GM19043 (cell line): ENCODE results near the gene TCP11L1.

Experiments used
- ATAC-seq: cut with Tn5 transposase; IDR thresholded peaks from one replicate; pipeline ENCODE4 v1.9.1; 2021; ENCODE audit warnings: low read depth; ENCODE audit not compliant: unreplicated experiment

TCP11L1 gene, protein sequence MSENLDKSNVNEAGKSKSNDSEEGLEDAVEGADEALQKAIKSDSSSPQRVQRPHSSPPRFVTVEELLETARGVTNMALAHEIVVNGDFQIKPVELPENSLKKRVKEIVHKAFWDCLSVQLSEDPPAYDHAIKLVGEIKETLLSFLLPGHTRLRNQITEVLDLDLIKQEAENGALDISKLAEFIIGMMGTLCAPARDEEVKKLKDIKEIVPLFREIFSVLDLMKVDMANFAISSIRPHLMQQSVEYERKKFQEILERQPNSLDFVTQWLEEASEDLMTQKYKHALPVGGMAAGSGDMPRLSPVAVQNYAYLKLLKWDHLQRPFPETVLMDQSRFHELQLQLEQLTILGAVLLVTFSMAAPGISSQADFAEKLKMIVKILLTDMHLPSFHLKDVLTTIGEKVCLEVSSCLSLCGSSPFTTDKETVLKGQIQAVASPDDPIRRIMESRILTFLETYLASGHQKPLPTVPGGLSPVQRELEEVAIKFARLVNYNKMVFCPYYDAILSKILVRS

DNA sequence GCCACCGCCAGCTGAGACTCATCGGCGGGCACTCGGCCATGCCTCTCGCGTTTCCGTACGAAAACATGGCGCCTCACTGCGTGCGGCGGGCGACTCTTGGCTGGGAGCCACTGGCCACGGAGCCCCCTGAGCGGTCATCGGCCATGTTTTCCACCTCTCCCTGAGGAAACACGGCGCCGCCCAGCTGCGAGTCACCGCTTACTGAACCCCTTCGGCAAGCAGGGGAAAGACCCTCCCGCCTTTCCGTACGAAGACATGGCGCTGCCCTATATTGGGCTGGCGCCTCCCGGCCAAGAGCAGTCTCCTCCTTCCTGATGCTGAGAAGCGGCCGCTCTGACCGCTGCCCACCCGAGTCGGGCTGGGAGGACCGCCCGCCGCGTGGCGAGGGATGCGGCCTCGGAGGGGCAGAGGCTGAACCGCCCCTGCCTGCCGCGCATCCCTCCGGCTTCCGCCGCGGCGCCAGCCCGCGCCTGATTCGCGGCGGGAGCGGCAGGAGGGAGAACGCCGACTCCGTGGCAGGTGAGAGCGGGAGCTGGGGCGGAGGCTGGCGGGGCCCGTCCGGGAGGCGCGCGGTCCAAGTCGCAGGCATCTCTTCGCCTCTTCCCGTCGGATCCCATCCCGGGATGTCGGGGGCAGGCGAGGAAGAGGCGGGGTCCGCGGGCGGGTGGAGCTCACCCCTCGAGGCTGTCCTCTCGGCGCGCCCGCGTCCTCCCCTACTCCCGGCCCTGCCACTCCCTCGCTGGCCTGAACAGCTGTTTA lies at the start of gene TCP11L1:
Gene TCP11L1 (plus strand): TSS at position 299 of the 759 bp plus-strand sequence. CDS start 4,202 bp downstream, outside the sequence.
- peak; percentile 70 for ATAC-seq

- ATAC-seq = no peak
Measured at GRCh38 chr11:32990481-32990880, 48.9 kb upstream of the TCP11L1 start.

- ATAC-seq = no peak
Measured at GRCh38 chr11:32991427-32991826, 47.9 kb upstream of the TCP11L1 start.

DNA sequence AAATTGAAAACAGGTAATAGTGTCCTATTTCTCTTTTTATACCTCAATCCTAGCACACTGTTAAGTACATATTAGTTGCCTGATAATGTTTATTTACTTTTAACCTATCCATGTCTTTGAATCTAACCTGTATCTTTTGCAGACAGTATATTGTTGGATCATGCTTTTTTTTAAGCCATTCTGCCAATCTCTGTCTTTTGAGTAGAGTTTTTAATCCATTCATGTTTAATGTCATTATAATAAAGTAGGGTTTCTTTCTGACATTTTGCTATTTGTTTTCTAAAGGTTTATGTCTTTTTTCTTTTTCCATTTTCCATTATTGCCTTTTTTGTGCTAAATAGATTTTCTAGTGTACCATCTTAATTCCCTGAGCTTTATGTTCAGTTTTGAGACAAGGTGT lies 47.5 kb upstream of the TCP11L1 start:
- ATAC-seq = no peak

- no peak for ATAC-seq
Measured at GRCh38 chr11:33000181-33000580, 39.2 kb upstream of the TCP11L1 start.

DNA sequence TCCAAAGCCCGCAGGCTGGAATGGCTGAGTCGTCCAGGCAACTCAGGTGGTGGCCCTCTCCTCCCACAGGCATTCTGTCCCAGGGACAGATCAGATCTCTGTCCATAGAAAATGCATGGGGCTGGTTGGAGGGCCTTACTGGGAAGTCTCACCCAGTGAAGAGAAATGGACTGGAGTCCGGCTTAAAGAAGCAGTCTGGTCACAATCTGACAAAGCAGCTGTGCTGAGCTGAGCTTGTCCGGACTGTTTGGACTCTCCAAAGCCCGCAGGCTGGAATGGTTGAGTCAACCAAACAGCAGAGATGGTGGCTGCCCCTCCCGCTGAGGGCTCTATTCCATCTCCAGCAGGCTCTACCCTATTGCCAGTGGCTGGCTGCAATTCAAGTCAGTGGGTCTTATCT lies 38.1 kb upstream of the TCP11L1 start:
- ATAC-seq = no peak

GRCh38 chr11:33001751-33002542 lies 37.4 kb upstream of the TCP11L1 start:
- no peak for ATAC-seq

DNA sequence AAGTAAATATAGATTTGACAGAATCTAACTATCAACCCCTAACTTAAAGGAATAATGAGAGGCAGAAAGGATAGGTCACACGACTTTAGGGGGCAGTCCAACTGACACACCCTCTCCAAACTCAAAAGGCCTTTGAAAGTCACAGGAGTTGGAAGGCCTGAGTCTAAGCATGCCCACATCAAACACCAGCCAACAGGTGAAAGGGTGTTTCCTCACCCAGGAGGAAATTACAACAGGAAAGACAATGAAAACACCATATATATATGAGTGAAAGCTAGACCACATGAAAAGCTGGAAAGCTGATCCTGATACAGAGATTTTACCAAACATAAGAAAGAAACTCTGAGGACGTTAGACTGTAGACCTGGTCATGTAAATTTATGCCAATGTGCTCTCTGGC lies 34.2 kb upstream of the TCP11L1 start:
- ATAC-seq = no peak

- no peak for ATAC-seq
Measured at GRCh38 chr11:33006010-33006409, 33.4 kb upstream of the TCP11L1 start.

- no peak for ATAC-seq
Measured at GRCh38 chr11:33013755-33014154, 25.6 kb upstream of the TCP11L1 start.

DNA sequence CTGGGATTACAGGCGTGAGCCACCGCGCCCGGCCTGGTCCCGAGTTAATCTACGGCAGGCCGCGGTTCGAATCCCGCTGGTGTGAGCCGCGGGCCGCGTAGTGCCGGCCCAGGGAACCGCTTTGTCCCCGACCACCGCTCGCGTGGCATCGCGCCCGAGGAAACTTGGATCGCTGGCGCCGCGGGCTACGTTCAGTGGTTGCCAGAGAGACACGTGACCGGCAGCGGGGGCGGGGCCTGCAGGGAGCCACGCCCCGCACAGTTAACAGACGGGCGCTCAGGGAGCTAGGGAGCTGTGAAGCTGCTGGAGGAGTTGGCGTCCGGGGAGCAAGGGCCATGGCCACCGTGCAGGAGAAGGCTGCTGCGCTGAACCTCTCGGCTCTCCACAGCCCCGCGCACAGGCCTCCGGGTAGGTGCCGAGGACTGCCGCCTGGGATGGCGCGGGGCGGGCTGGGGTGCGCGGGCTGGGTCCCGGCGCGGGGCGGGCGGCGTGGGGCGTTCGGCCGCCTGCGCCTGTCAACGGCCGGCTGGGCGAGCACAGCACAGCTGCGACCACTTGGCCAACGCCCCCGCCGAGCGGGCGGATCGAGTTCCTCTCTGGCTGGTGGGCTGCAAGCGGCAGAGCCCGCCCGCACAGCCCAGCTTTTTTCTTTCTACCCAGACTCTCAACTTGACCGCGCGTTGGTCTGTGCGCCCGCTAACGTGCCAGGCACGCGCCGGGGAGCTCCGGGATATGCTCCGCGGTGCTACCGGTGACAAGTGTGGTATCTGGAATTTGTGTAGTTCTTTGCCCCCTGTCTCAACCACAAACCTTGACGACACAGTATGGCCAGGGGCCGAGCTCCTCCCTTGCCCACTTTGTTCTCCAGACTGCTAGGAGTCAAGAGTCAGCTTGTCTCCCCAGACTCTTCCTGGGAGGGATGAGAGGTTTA lies 23.5 kb upstream of the TCP11L1 start, which contains the start of gene DEPDC7:
Gene DEPDC7 (plus strand): TSS at position 258 of the 931 bp plus-strand sequence. CDS start 78 bp downstream, at position 336.
- peak; percentile 64 for ATAC-seq

DNA sequence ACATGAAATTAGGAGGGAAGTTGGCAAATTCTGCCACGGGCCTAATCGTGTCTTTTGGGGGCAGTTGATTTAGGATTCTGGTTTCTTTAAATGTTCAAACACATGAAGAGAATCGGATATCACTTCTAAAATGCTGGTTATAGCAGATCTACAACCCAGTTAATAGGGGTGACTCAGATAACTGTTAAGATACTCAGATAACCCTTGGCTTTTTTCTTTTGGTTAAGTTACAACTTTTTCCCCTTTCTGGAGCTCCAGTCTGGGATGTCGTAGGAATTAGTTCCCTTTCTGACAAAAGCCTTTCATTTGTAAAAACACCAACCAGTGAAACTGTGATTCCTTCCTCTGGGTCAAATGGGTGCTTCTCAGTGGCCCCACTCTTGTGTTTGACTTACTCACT lies 22.7 kb upstream of the TCP11L1 start:
- no peak for ATAC-seq

DNA sequence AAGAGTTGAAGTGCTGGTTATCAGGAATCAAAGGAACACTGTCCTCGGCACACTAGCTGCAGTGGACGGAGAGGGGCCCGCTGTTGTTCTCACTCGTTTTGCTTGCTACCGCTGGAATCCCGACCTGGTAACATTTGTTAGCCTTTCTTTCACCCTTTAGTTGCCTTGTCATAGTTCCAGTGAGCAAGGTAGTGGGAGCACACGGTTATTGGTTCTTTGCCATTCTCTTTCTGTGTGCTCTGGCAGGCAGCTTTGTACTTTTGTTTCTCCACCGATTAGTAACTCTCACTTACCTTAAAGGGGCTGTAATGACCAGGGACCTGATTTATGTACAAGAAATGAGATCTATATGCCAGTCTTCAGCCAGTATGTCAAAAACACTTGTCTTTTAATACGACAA lies 21.9 kb upstream of the TCP11L1 start:
- ATAC-seq = no peak

GRCh38 chr11:33017965-33018364 lies 21.4 kb upstream of the TCP11L1 start:
- ATAC-seq = no peak

GRCh38 chr11:33018840-33019239 lies 20.5 kb upstream of the TCP11L1 start:
- ATAC-seq = no peak

GRCh38 chr11:33021501-33021900 lies 17.9 kb upstream of the TCP11L1 start:
- ATAC-seq = no peak

DNA sequence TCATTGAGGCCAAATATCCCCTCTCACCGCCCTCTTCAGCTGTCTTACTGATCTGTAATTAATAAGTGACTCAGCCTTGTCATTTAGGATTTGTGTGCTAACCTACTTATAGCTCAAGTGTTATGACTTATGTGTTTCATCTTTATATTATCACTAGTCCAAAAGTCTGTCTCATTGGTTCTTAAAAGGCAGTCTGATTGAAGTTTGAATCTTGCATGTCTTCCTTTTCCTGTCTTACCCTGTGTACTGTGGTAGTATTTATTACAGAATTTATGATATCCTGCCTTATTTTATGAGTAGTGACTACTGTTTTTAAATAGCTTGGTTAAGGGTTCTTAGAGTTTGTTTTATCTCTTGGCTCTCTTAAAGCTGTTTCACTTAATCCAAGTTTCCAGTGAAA lies 17.4 kb upstream of the TCP11L1 start:
- peak; percentile 59 for ATAC-seq

DNA sequence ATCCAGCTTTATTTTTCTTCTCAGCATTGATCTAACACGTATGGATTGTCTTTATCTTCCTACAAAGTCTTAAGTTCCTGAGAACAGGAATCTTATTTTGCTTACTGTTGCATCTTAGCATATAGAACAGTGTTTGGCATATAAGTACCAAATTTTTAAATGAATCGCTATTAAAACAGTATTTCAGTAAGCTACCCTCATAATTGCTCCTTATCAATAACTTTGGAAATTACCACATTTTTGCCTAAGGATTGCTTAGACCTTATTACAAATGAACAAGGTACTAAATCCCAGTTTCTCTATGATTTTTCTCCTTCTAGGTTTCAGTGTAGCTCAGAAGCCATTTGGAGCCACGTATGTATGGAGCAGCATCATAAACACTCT lies 14.0 kb upstream of the TCP11L1 start:
- no peak for ATAC-seq

DNA sequence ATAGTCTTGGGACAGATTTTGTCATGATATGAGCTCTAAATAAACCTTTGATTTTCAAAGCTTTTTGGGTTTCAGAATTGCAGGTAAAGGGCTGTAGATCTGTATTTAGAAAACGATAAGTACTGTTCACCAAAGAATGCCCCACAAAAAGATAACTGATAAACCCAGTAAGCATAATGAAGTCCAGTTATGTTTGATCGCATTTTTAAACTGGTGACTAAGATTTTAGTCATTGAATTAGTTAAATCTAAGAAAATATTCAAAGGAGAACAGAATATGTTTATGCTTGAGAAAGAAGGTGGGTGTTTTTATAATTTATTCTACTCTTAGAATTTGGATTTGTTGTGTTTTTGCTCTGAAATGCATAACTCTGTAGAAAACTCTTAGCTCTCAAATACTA lies 12.1 kb upstream of the TCP11L1 start:
- ATAC-seq = no peak
